ENCODE data around the gene SLC6A6. TPM values are rescaled to one million over a fixed set of nuclear protein-coding genes. Genes with fewer than 3 reads are reported as not detected.

SLC6A6 gene
- total RNA-seq, 4 donors from 2014 or later = 34.4 to 166 (median 55.2) TPM

GRCh38 chr3:14418296-14419250, 16.2 kb downstream of the SLC6A6 start:
- H3K4me3 ChIP-seq (ENCODE audit: low read depth, poor library complexity, severe bottlenecking) = no peak overlapping the region
- 83 to 87% methylated on average over 17 of the region's 17 CpGs for WGBS, 2 donors
- DNase-seq (ENCODE audit: low spot score in 2 of 2) = no peak
- TF ChIP-seq POLR2A (IDR thresholded peaks at IDR 0.05) (no peak), CTCF (IDR thresholded peaks at IDR 0.05) (no peak)
- intact Hi-C loops (cut with DNase I; ENCODE audit: low total_unique reads) = no loop called here

- 84 to 90% methylated on average over 14 of the region's 14 CpGs for WGBS, 2 donors
- TF ChIP-seq POLR2A (IDR thresholded peaks at IDR 0.05) (no peak), CTCF (IDR thresholded peaks at IDR 0.05) (no peak)
- no peak for DNase-seq (ENCODE audit: low spot score in 2 of 2)
- H3K4me3 ChIP-seq (ENCODE audit: low read depth, poor library complexity, severe bottlenecking) = no peak overlapping the region
- intact Hi-C loops (cut with DNase I; ENCODE audit: low total_unique reads) = no loop called here
Observed at GRCh38 chr3:14422016-14422963, 19.9 kb downstream of the SLC6A6 start.

- 84 to 88% methylated on average over 2 of the region's 2 CpGs for WGBS, 2 donors
- H3K4me3 ChIP-seq (ENCODE audit: low read depth, poor library complexity, severe bottlenecking) = no peak overlapping the region
- intact Hi-C loops (cut with DNase I; ENCODE audit: low total_unique reads) = no loop called here
- TF ChIP-seq CTCF (IDR thresholded peaks at IDR 0.05) (no peak), POLR2A (IDR thresholded peaks at IDR 0.05) (no peak)
- DNase-seq (ENCODE audit: low spot score in 2 of 2) = no peak
Observed at GRCh38 chr3:14423197-14423743, 20.9 kb downstream of the SLC6A6 start.

- H3K4me3 ChIP-seq (ENCODE audit: low read depth, poor library complexity, severe bottlenecking) = no peak overlapping the region
- intact Hi-C loops (cut with DNase I; ENCODE audit: low total_unique reads) = no loop called here
- no peak for DNase-seq (ENCODE audit: low spot score in 2 of 2)
- WGBS, 2 donors = 39 to 48% methylated on average over 3 of the region's 3 CpGs
- TF ChIP-seq CTCF (IDR thresholded peaks at IDR 0.05) (no peak), POLR2A (IDR thresholded peaks at IDR 0.05) (no peak)
Observed at GRCh38 chr3:14423963-14424362, 21.6 kb downstream of the SLC6A6 start.

- H3K4me3 ChIP-seq (ENCODE audit: low read depth, poor library complexity, severe bottlenecking) = no peak overlapping the region
- TF ChIP-seq CTCF (IDR thresholded peaks at IDR 0.05) (no peak), POLR2A (IDR thresholded peaks at IDR 0.05) (no peak)
- WGBS, 2 donors = 65 to 80% methylated on average over 23 of the region's 23 CpGs
- DNase-seq (ENCODE audit: low spot score in 2 of 2) = no peak
- intact Hi-C loops (cut with DNase I; ENCODE audit: low total_unique reads) = no loop called here
Observed at GRCh38 chr3:14424711-14425580, 22.5 kb downstream of the SLC6A6 start.

Data from lower leg skin (tissue), 4 donors.